ENCODE results near the gene PDAP1. TPM values are rescaled to one million over a fixed set of nuclear protein-coding genes. Genes with fewer than 3 reads are reported as not detected.
"Not testable (repeated sequence)": the region's sequence is repeated elsewhere in the genome, so short reads cannot be mapped to it uniquely, and the experiment has no call there.

PDAP1 gene
- total RNA-seq, 8 experiments from 2014 or later, result 88.1 to 172 (median 103) TPM

DNA sequence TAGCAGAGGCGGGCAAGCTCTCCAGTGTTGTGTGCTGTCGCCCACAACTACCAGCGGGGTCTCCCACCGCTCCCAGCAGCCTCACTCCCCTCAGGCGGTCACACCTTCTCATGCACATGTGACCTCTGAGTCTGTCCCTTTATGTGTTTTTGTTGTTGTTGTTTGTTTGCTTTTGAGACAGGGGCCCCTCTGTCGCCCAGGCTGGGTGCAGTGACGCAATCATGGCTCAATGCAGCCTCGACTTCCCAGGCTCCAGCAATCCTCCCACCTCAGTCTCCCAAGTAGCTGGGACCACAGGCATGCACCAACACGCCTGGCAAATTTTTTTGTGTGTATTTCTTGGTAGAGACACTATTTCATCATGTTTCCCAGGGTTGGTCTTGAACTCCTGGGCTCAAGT is 31.8 kb upstream of the PDAP1 start:
- 42 to 100% (median 72%) methylated on average over 1 to 7 of the region's 9 CpGs; no CpG with 5 or more reads in 5 of the 10 experiments for WGBS, 10 experiments
- in situ Hi-C loops (cut with MboI; ENCODE audit: low pct_unique_long_range_greater_than_20kb in 2 of 9, low sequenced_read_pairs in 9 of 9, unreplicated experiment in 9 of 9), result no loop called here
- H3K4me1 ChIP-seq (replicated peaks in 1 of 2), result peaks cover 9 to 13% of the 10 kb centered on the region in 2 donors
- no peak overlapping the region for H3K27ac ChIP-seq
- ATAC-seq (replicated peaks in 6 of 8), result no peak
- peak overlapping the region in 4 of 5 donors; percentile 78 to 94 (median 91) for H3K4me3 ChIP-seq

DNA sequence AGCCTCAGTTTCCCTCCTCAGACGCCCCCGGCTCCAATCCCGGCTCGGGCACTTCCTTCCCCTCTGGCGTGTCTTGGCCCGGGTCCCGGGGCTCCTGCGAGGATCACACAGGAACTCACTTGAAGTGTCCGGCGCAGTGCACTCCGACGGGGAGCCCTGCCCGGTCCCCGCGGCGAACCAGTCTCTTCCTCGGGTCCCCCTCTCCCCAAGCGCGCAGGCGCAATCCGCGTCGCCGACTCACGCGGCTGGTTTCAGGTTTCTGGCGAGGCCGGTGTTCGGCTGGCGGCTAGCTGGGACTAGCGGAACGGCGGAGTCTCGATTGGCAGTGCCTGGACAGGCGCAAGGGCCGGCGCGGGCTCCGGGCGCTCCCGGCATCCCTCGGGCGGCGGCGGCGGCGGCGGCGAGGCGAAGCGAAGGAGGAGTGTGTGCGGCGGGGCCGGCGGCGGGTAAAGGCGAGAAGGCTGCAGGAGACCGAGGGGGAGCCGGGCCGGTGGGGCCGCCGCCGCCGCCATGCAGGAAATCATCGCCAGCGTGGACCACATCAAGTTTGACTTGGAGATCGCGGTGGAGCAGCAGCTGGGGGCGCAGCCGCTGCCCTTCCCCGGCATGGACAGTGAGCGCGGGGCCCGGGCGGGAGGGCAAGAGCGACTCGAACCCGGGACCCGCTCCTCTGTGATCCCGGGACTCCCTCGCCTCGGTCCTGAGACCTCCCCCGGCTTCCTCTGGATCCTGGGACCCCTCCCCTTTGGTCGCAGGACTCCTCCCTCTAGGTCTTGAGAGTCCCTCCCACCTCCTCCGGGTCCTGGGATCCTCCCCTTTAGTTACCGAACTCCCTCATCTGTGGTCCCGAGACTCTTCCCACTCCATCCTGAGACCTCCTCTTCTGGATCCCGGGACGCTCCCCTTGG is 30.4 kb upstream of the PDAP1 start, which contains the start of the genes CPSF4 and PTCD1:
CPSF4 (plus strand) TSS at position 371 of the 908 bp plus-strand sequence; CDS start at position 511, 140 bp downstream.
PTCD1 (minus strand) TSS at position 226 of the 908 bp plus-strand sequence. CDS start 3,556 bp downstream, outside the sequence.
- in situ Hi-C loops (cut with MboI; ENCODE audit: low pct_unique_long_range_greater_than_20kb in 2 of 9, low sequenced_read_pairs in 9 of 9, unreplicated experiment in 9 of 9), result no loop called here
- peak within 1 kb of the TSS; percentile 60 to 81 for H3K27ac ChIP-seq
- peak within 1 kb of the TSS; percentile 70 to 94 (median 90) for H3K4me3 ChIP-seq
- WGBS, 10 experiments, result 0 to 3% (median 0%) methylated on average over 1 to 10 of the region's 89 CpGs; no CpG with 5 or more reads in 4 of the 10 experiments
- peak; percentile 84 to 98 (median 96) for ATAC-seq (replicated peaks in 6 of 8)
- peaks cover 9 to 13% of the 10 kb centered on the region in 2 donors for H3K4me1 ChIP-seq (replicated peaks in 1 of 2)

DNA sequence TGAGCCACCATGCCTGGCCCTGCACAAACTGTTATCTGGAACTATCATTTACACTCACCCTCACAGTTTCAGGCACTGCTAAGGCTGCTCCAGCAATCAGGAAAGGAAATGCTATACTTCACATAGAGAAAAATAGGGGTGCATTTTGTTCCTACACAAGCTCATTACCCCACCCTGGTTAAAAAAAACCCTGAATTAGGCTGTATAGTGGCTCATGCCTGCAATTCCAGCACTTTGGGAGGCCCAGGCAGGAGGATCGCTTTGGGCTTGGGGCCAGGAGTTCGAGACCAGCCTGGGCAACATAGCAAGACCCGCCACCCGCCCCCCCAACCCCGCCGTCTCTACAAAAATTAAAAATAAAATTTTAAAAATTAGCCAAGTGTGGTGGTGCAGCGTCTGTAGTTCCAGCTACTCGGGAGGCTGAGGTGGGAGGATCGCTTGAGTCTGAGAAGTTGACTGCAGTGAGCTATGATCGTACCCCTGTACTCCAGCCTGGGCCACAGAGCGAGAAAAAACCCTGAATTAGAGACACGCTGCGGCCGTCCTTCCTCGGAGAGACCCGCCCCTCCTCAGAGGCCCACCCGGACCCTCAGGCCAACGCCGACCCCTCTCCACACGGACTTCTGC is 29.7 kb upstream of the PDAP1 start:
- H3K4me1 ChIP-seq (replicated peaks in 1 of 2), result peaks cover 9 to 13% of the 10 kb centered on the region in 2 donors
- H3K4me3 ChIP-seq, result peak overlapping the region; percentile 70 to 94 (median 90)
- H3K27ac ChIP-seq, result peak overlapping the region; percentile 45 to 81
- in situ Hi-C loops (cut with MboI; ENCODE audit: low pct_unique_long_range_greater_than_20kb in 2 of 9, low sequenced_read_pairs in 9 of 9, unreplicated experiment in 9 of 9), result no loop called here
- ATAC-seq (replicated peaks in 6 of 8), result peak; percentile 14 to 34 (median 22)
- WGBS, 10 experiments, result 0 to 30% (median 0%) methylated on average over 4 to 6 of the region's 20 CpGs; no CpG with 5 or more reads in 7 of the 10 experiments

DNA sequence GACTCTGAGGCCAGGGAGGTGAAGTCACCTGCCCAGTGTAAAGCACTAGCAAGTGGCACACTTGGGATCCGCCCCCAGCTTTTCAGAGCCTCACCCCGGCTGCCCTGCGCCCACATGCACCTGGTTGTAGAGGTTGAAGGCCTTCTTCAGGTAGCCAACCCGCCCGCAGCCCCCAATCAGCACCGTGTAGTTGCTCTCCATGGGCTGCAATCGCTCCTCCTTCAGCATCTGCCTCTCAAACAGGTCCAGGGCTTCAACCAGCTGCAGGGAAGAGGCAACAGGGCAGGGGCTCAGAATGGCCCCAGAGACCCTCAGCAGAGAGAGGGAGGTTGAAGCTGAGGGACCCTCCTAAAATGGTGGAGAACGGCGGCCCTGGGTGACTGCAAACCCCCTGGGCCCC is 24.8 kb upstream of the PDAP1 start:
- no peak for ATAC-seq (replicated peaks in 6 of 8)
- no peak overlapping the region for H3K4me3 ChIP-seq
- 67% methylated on average over 1 of the region's 9 CpGs; no CpG with 5 or more reads in 9 of the 10 experiments for WGBS, 10 experiments

DNA sequence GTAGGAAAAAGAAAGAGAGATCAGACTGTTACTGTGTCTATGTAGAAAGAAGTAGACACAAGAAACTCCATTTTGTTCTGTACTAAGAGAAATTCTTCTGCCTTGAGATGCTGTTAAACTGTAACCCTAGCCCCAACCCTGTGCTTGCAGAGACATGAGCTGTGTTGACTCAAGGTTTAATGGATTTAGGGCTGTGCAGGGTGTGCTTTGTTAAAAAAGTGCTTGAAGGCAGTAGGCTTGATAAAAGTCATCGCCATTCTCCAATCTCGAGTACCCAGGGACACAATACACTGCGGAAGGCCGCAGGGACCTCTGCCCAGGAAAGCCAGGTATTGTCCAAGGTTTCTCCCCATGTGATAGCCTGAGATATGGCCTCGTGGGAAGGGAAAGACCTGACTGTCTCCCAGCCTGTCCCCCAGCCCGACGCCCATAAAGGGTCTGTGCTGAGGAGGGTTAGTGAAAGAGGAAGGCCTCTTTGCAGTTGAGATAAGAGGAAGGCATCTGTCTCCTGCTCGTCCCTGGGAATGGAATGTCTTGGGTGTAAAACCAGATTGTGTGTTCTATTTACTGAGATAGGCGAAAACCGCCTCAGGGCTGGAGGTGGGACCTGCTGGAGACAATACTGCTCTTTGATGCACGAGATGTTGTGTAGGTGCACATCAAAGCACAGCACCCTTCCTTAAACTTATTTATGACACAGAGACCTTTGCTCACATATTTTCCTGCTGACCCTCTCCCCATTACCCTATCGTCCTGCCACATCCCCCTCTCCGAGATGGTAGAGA is 23.6 kb upstream of the PDAP1 start:
- ATAC-seq (replicated peaks in 6 of 8); H3K4me1 ChIP-seq (replicated peaks in 1 of 2); in situ Hi-C loops (cut with MboI; ENCODE audit: low pct_unique_long_range_greater_than_20kb in 2 of 9, low sequenced_read_pairs in 9 of 9, unreplicated experiment in 9 of 9); H3K4me3 ChIP-seq; H3K27ac ChIP-seq: not testable (repeated sequence)
- WGBS, 10 experiments, result 83 to 100% (median 100%) methylated on average over 1 to 5 of the region's 13 CpGs; no CpG with 5 or more reads in 2 of the 10 experiments

More for the DNA sequence above, 24.8 kb upstream of the PDAP1 start:
- Histone ChIP-seq H3K4me1 (replicated peaks in 1 of 2) (peaks cover 0 to 5% of the 10 kb centered on the region in 2 donors), H3K27ac (no peak overlapping the region)
- in situ Hi-C loops (cut with MboI; ENCODE audit: low pct_unique_long_range_greater_than_20kb in 2 of 9, low sequenced_read_pairs in 9 of 9, unreplicated experiment in 9 of 9), result no loop called here

- 76 to 100% (median 90%) methylated on average over 1 to 7 of the region's 8 CpGs; no CpG with 5 or more reads in 6 of the 10 experiments for WGBS, 10 experiments
- H3K4me3 ChIP-seq, result no peak overlapping the region
- H3K27ac ChIP-seq, result no peak overlapping the region
- in situ Hi-C loops (cut with MboI; ENCODE audit: low pct_unique_long_range_greater_than_20kb in 2 of 9, low sequenced_read_pairs in 9 of 9, unreplicated experiment in 9 of 9), result no loop called here
- no peaks in the 10 kb centered on the region for H3K4me1 ChIP-seq (replicated peaks in 1 of 2)
- ATAC-seq (replicated peaks in 6 of 8), result no peak
Observed at GRCh38 chr7:99429756-99430155, 21.4 kb upstream of the PDAP1 start.

DNA sequence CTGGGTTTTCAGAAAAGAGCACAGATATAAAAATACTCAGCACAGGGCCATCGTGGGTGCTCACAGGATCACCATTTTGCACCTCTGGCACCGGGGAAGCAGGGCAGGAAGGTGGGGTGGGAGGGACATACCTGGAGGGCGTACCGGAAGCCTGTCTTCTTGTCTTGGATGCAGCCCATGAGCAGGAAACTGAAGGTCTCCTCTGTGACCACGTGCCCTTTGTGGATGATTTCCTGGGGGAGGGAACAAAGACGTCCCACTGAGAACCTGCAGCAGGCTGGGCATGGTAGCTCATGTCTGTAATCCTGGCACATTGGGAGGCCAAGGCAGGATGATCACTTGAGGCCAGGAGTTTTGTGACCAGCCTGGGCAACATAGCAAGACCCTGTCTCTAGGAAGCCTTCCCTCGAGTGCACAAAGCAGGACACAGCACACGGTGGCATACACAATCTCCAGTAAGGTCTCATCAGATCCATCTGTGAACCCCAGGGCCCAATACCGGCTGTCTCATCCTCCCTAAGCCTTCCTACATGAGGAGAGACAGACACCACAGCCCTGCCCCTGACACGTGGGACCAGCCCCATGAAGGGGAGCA is 20.7 kb upstream of the PDAP1 start:
- no peak overlapping the region for H3K27ac ChIP-seq
- in situ Hi-C loops (cut with MboI; ENCODE audit: low pct_unique_long_range_greater_than_20kb in 2 of 9, low sequenced_read_pairs in 9 of 9, unreplicated experiment in 9 of 9), result no loop called here
- 50 to 100% (median 89%) methylated on average over 1 to 3 of the region's 10 CpGs; no CpG with 5 or more reads in 4 of the 10 experiments for WGBS, 10 experiments
- H3K4me3 ChIP-seq, result no peak overlapping the region
- ATAC-seq (replicated peaks in 6 of 8), result no peak
- H3K4me1 ChIP-seq (replicated peaks in 1 of 2), result no peaks in the 10 kb centered on the region

- no peak overlapping the region for H3K4me3 ChIP-seq
- ATAC-seq (replicated peaks in 6 of 8), result peak in 1 of 8 experiments; percentile 10
- no peaks in the 10 kb centered on the region for H3K4me1 ChIP-seq (replicated peaks in 1 of 2)
- 40 to 100% (median 75%) methylated on average over 1 to 6 of the region's 24 CpGs; no CpG with 5 or more reads in 4 of the 10 experiments for WGBS, 10 experiments
- H3K27ac ChIP-seq, result no peak overlapping the region
- in situ Hi-C loops (cut with MboI; ENCODE audit: low pct_unique_long_range_greater_than_20kb in 2 of 9, low sequenced_read_pairs in 9 of 9, unreplicated experiment in 9 of 9), result no loop called here
Observed at GRCh38 chr7:99424932-99425730, 16.7 kb upstream of the PDAP1 start.

- WGBS, 10 experiments, result 0 to 100% (median 73%) methylated on average over 1 to 4 of the region's 5 CpGs; no CpG with 5 or more reads in 2 of the 10 experiments
- in situ Hi-C loops (cut with MboI; ENCODE audit: low pct_unique_long_range_greater_than_20kb in 2 of 9, low sequenced_read_pairs in 9 of 9, unreplicated experiment in 9 of 9), result no loop called here
- Histone ChIP-seq H3K4me1 (replicated peaks in 1 of 2) (no peaks in the 10 kb centered on the region), H3K27ac (no peak overlapping the region), H3K4me3 (no peak overlapping the region)
- peak in 1 of 8 experiments; percentile 10 for ATAC-seq (replicated peaks in 6 of 8)
Observed at GRCh38 chr7:99422625-99423024, 14.2 kb upstream of the PDAP1 start.

DNA sequence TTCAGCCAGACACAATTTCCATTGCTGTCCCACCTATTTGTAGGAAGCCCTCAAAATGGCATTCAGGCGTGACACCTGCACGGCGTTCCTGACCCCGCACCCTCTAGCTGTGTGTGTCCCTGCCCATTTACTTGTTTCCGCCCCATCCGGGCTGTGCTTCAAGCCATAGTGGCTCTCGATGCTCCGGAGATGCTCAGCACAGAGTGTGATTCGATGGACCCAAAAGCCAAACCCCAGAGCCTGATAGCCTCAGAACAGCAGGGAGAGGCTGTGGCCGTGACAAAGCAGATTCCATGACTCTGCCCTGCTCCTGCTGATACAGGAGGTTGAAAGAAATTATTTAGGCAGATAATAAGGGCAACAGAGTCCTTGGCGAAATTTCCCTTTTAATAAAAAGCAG is 13.8 kb upstream of the PDAP1 start:
- in situ Hi-C loops (cut with MboI; ENCODE audit: low pct_unique_long_range_greater_than_20kb in 2 of 9, low sequenced_read_pairs in 9 of 9, unreplicated experiment in 9 of 9), result no loop called here
- no peak overlapping the region for H3K4me3 ChIP-seq
- no peak overlapping the region for H3K27ac ChIP-seq
- H3K4me1 ChIP-seq (replicated peaks in 1 of 2), result no peaks in the 10 kb centered on the region
- 52 to 100% (median 98%) methylated on average over 1 to 7 of the region's 11 CpGs; no CpG with 5 or more reads in 2 of the 10 experiments for WGBS, 10 experiments
- ATAC-seq (replicated peaks in 6 of 8), result peak in 1 of 8 experiments; percentile 74

- H3K27ac ChIP-seq, result no peak overlapping the region
- no peaks in the 10 kb centered on the region for H3K4me1 ChIP-seq (replicated peaks in 1 of 2)
- ATAC-seq (replicated peaks in 6 of 8), result peak in 1 of 8 experiments; percentile 5
- no peak overlapping the region for H3K4me3 ChIP-seq
- in situ Hi-C loops (cut with MboI; ENCODE audit: low pct_unique_long_range_greater_than_20kb in 2 of 9, low sequenced_read_pairs in 9 of 9, unreplicated experiment in 9 of 9), result no loop called here
- 12 to 98% (median 90%) methylated on average over 3 to 6 of the region's 7 CpGs; no CpG with 5 or more reads in 1 of the 10 experiments for WGBS, 10 experiments
Observed at GRCh38 chr7:99420986-99421385, 12.6 kb upstream of the PDAP1 start.
